B cell (primary cell): Measurements from ENCODE around the gene IL1RL2. TPM values are rescaled to one million over a fixed set of nuclear protein-coding genes. Genes with fewer than 3 reads are reported as not detected.

Experiments
- ATAC-seq: fragments of 200-7000 bp; cut with Tn5 transposase; one replicate; pipeline ENCODE4 v1.10.0; 2021; ENCODE audit warnings: low read depth, mild to moderate bottlenecking, moderate number of reproducible peaks, moderate library complexity
- CTCF ChIA-PET: fragments of 350-600 bp; sonication (Branson Sonifier 250); formaldehyde crosslinking; loops from one replicate; lab custom pipeline; 2021; ENCODE audit warnings: antibody characterized with exemption, inconsistent platforms; lab: Charles Lee
- POLR2A ChIA-PET: fragments of 350-600 bp; sonication (Branson Sonifier 250); formaldehyde crosslinking; loops from one replicate; lab custom pipeline; 2021; ENCODE audit warnings: antibody characterized with exemption; lab: Charles Lee
- DNase-seq: peaks from one replicate; pipeline ENCODE4 v3.0.0; 2013
- H2AFZ ChIP-seq: 2 replicates; pipeline ENCODE4 v1.6.1; 2012; ENCODE audit warnings: mild to moderate bottlenecking, low read depth, low read length; ENCODE audit not compliant: insufficient read depth, poor library complexity, severe bottlenecking
- H3K27ac ChIP-seq, 2 donors: 1 replicate in 1 of 2; 2 replicates in 1 of 2; pipeline ENCODE4 v1.5.1; 2012 to 2013; ENCODE audit warnings: low read length in 2 of 2, mild to moderate bottlenecking in 2 of 2, moderate library complexity in 1 of 2
- H3K27me3 ChIP-seq, 4 experiments: fragments of 200-600 bp in 1 of 4; sonication (generic) in 1 of 4; replicated peaks in 1 of 4; 1 replicate in 2 of 4; 2 replicates in 2 of 4; pipeline versions ENCODE4 v1.6.1 to v1.7.0; 2013 to 2016; ENCODE audit warnings: low read length in 3 of 4, mild to moderate bottlenecking in 2 of 4, mixed read lengths in 1 of 4, moderate library complexity in 1 of 4; ENCODE audit not compliant: insufficient read depth in 4 of 4, control insufficient read depth in 3 of 4; ENCODE audit errors: control extremely low read depth in 1 of 4
- H3K36me3 ChIP-seq, 2 experiments: replicated peaks in 1 of 2; 1 replicate in 1 of 2; 2 replicates in 1 of 2; pipeline versions ENCODE4 v1.6.1 to v1.7.1; 2013; ENCODE audit warnings: low read length in 1 of 2; ENCODE audit not compliant: insufficient read depth in 2 of 2, control insufficient read depth in 1 of 2; ENCODE audit errors: control extremely low read depth in 1 of 2, extremely low read depth in 1 of 2
- H3K4me1 ChIP-seq, 2 donors: fragments of 200-600 bp in 1 of 2; sonication (generic) in 1 of 2; 1 replicate in 1 of 2; 2 replicates in 1 of 2; pipeline versions ENCODE4 v1.5.1 to v1.6.1; 2013 to 2017; ENCODE audit warnings: low read length in 2 of 2; ENCODE audit not compliant: control insufficient read depth in 2 of 2, insufficient read depth in 2 of 2
- H3K4me2 ChIP-seq: replicated peaks from 2 replicates; pipeline ENCODE3; 2012; ENCODE audit warnings: mild to moderate bottlenecking, low read depth, low read length; ENCODE audit not compliant: poor library complexity, severe bottlenecking
- H3K4me3 ChIP-seq, 5 experiments: fragments of 200-600 bp in 1 of 5; sonication (generic) in 1 of 5; 1 replicate in 3 of 5; 2 replicates in 2 of 5; pipeline versions ENCODE4 v1.5.1 to v1.7.0; 2011 to 2016; ENCODE audit warnings: low read length in 4 of 5, mild to moderate bottlenecking in 4 of 5, low read depth in 2 of 5, control low read depth in 1 of 5, moderate library complexity in 1 of 5; ENCODE audit not compliant: insufficient read depth in 1 of 5; ENCODE audit errors: control extremely low read depth in 1 of 5, extremely low read depth in 1 of 5
- H3K79me2 ChIP-seq: fragments of 200-600 bp; sonication (generic); one replicate; pipeline ENCODE4 v1.6.0; 2016; ENCODE audit warnings: low read length; ENCODE audit not compliant: control insufficient read depth, insufficient read depth
- H3K9ac ChIP-seq: fragments of 200-600 bp; sonication (generic); 2 replicates; pipeline ENCODE4 v1.6.1; 2017; ENCODE audit warnings: mild to moderate bottlenecking, low read length, moderate library complexity
- H3K9me3 ChIP-seq, 3 donors: one replicate each; pipeline versions ENCODE4 v1.6.1 to v1.7.1; 2013; ENCODE audit warnings: low read length in 2 of 3; ENCODE audit not compliant: control insufficient read depth in 2 of 3, insufficient read depth in 1 of 3; ENCODE audit errors: control extremely low read depth in 1 of 3
- H4K20me1 ChIP-seq: 2 replicates; pipeline ENCODE4 v1.6.0; 2012; ENCODE audit warnings: mild to moderate bottlenecking, low read length; ENCODE audit not compliant: insufficient read depth, control insufficient read depth, poor library complexity, severe bottlenecking
- H3K27ac Mint-ChIP-seq: one replicate; pipeline ENCODE4 v1.8.0; 2021; ENCODE audit warnings: mixed read lengths
- H3K27me3 Mint-ChIP-seq: one replicate; pipeline ENCODE4 v1.8.0; 2021; ENCODE audit warnings: mixed read lengths
- H3K4me1 Mint-ChIP-seq: one replicate; pipeline ENCODE4 v1.8.0; 2021; ENCODE audit warnings: mixed read lengths
- H3K4me3 Mint-ChIP-seq: one replicate; pipeline ENCODE4 v1.8.0; 2021; ENCODE audit warnings: mixed read lengths
- H3K9me3 Mint-ChIP-seq: one replicate; pipeline ENCODE4 v1.8.0; 2022; ENCODE audit warnings: mixed read lengths; ENCODE audit not compliant: insufficient read depth
- EZH2 ChIP-seq: IDR thresholded peaks from 2 replicates; pipeline ENCODE4 v1.6.1; 2012; ENCODE audit warnings: borderline replicate concordance, low read depth, mild to moderate bottlenecking, moderate library complexity, low read length; ENCODE audit not compliant: insufficient read depth, poor library complexity, severe bottlenecking
- WGBS: methylation state at CpG from one replicate; pipeline ENCODE4 v1.1.5; 2013; ENCODE audit warnings: missing lambda C conversion rate; ENCODE audit not compliant: insufficient coverage; 5-methylcytosine and 5-hydroxymethylcytosine counted together
- intact Hi-C: fragments of 100-400 bp; cut with micrococcal nuclease; formaldehyde crosslinking; loops from one replicate; pipeline ENCODE4 v1.10.0; 2022
- polyA plus RNA-seq: library from polyadenylated mRNA; depleted of rRNA; stranded (reverse); fragments of >200 nt; gene quantifications from 2 replicates; pipeline ENCODE4 v1.2.3, GENCODE V29; 2012
- total RNA-seq, 2 donors: library from RNA; stranded (reverse); fragments of 120-200 nt in 1 of 2; gene quantifications; 1 replicate in 1 of 2; 2 replicates in 1 of 2; pipeline versions ENCODE4 v1.2.3 to v1.2.4, GENCODE V29; 2013 to 2022
- TF ChIP-seq, protein P1 (sequence below): fragments of 200-600 bp; IDR thresholded peaks from one replicate; pipeline ENCODE4 v1.8.0; 2022; ENCODE audit warnings: antibody characterized with exemption, mild to moderate bottlenecking

The IL1RL2 gene
- total and polyA plus RNA-seq, 2 donors (not counting 1 experiment from before 2014, with no cell fraction given), result not detected

DNA sequence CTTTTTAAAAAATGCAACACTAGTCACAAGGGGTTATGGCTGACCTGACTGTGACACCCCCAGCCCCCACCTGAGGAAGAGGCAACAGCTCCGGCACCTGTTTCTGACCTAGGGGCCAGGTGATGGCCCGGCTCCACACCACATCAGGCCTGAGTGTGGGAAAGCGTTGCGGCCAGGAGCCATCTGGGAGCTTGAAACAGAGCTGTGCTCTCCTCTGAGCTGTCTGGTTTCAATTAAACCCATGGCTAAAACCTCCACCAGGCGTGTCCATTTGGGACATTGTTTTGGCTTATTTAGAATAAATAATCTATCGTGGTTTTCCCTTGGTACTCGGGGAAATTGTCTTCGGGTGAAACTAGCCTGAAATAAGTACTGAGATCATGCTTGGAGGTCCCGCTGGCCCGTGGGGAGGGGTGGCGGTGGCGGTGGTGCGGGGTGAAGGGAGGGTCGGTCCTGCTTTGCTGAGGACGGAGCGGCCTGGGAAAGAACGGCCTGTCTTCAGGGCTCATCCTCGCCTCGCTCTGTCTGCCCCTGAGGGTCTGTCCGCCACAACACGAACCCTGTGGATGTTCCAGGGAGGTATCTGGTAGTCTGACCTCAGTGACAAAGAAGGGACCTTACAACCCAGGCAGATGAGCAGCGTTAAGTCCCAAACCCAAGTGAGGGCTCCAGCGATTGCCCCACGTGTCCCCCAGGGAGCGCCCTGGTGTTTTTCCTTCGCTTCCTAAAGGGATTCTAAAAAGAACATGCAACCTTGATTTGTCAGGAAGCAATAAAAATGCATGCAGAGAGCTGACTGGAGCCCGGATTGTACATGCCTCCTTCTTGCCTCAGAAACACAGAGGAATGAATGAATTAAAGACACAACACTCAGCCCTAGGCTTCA is 58.7 kb downstream of the IL1RL2 start:
- CTCF ChIA-PET, result interaction anchor here (1.3 kb wide), 1 partner anchor 225 kb away, joined by 3 read pairs; no protein-coding TSS in a partner anchor
- peaks cover 2 to 7% of the 10 kb centered on the region in 2 donors for H3K4me1 ChIP-seq
- intact Hi-C loops, result no loop called here
- TF ChIP-seq, protein P1, sequence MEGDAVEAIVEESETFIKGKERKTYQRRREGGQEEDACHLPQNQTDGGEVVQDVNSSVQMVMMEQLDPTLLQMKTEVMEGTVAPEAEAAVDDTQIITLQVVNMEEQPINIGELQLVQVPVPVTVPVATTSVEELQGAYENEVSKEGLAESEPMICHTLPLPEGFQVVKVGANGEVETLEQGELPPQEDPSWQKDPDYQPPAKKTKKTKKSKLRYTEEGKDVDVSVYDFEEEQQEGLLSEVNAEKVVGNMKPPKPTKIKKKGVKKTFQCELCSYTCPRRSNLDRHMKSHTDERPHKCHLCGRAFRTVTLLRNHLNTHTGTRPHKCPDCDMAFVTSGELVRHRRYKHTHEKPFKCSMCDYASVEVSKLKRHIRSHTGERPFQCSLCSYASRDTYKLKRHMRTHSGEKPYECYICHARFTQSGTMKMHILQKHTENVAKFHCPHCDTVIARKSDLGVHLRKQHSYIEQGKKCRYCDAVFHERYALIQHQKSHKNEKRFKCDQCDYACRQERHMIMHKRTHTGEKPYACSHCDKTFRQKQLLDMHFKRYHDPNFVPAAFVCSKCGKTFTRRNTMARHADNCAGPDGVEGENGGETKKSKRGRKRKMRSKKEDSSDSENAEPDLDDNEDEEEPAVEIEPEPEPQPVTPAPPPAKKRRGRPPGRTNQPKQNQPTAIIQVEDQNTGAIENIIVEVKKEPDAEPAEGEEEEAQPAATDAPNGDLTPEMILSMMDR, result no peak
- no peak for TF ChIP-seq EZH2
- POLR2A ChIA-PET, result no interaction called here
- Mint-ChIP-seq H3K27ac (no peak overlapping the region), H3K4me3 (no peak overlapping the region), H3K4me1 (peaks cover 8% of the 10 kb centered on the region), H3K9me3 (no peaks in the 10 kb centered on the region), H3K27me3 (peaks cover 20% of the 10 kb centered on the region)
- H3K79me2 ChIP-seq, result no peaks in the 10 kb centered on the region
- no peaks in the 10 kb centered on the region for H4K20me1 ChIP-seq
- no peak overlapping the region for H3K9ac ChIP-seq
- no peak overlapping the region for H3K4me3 ChIP-seq
- no peaks in the 10 kb centered on the region for H3K36me3 ChIP-seq
- H3K9me3 ChIP-seq, result no peaks in the 10 kb centered on the region
- DNase-seq (no peak), ATAC-seq (no peak)
- no peak overlapping the region for H2AFZ ChIP-seq
- H3K27me3 ChIP-seq, result peaks cover 0 to 14% (median 2%) of the 10 kb centered on the region in 4 experiments
- no peak overlapping the region for H3K4me2 ChIP-seq
- 94% methylated on average over 25 of the region's 27 CpGs for WGBS
- H3K27ac ChIP-seq, result no peak overlapping the region
